HG03045 (cell line): ENCODE measurements around the gene SELENOP.

Source experiments
- ATAC-seq: cut with Tn5 transposase; IDR thresholded peaks from one replicate; pipeline ENCODE4 v1.9.1; 2021; ENCODE audit warnings: mild to moderate bottlenecking, moderate library complexity; ENCODE audit not compliant: unreplicated experiment

The SELENOP gene

GRCh38 chr5:42799241-42799608 lies 12.5 kb downstream of the SELENOP start:
- ATAC-seq, result no peak

DNA sequence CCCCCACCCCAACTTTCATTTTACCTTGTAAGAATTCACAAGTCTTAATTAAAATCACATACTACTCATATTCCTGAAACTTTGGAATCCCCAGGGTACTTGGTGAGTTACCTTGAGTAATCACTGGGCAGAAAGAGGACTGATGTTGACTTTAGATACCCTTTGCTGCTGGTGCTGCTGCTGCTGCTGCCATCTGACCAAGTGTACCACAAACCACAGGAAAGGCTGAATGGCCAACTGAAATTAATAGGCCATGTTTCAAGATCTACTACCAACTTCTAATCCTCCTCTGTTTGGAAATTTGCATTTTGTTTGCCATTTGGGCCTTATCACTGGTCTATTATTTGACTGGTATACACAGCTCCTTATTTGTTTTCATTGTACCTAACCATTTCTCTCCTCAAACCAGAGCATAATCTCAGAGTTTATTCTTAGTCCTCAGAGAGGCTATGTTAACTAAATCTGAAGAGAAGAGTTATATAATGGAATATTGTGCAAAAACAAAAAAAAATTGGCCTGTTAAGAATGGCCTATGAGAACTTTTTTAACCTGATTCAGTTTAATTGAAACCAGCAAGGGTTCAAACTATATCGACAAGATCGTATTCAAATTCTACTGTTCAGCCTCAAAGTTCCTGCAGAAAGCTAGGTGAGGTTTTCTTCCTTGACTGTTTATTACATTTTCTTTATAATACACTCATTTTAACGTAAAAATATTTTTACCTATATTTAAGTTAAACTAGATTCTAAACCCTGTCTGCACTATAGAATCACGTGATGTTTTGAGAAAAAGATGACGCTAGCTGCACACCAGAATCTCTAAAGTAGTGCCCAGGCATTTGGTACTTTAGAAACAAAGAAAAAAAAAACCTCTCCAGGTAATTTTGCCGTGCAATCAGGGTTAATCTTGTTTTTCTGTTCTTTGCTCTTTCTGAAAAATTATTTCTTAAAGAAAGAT lies 13.1 kb downstream of the SELENOP start:
- no peak for ATAC-seq

- ATAC-seq, result no peak
These were observed 20.5 kb downstream of the SELENOP start for GRCh38 chr5:42791151-42791550.

DNA sequence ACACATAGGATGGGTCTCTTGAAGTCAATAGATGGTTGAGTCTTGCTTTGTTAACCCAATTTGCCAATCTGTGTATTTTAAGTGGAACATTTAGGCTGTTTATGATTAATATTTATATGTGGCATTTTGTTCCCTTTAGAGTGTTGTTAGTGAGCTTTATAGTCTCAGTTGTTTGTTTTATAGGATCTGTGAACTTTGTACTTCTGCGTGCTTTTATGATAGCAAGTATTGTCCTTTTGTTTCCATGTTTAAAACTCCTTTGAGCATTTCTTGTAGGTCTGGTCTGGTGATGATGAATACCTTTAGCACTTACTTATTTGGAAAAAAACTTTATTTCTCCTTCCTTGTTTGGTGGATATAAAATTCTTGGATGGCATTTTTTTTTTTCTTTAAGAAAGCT lies 23.8 kb downstream of the SELENOP start:
- no peak for ATAC-seq

DNA sequence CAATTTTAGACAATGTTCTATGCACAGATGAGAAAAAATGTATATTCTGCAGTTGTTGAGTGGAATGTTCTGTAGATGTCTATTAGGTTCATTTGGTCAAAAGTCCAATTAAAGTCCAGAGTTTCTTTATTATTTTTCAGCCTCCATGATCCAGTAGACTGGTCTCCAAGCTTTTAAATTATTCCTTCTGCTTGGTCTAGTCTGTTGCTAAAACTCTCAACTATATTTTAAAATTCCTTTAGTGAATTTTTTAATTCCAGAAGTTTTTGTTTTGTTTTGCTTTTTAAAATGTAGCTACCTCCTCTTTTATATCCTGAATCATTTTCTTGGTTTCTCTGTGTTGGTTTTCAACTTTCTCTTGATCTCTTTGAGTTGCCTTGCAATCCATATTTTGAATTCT lies 24.6 kb downstream of the SELENOP start:
- ATAC-seq, result no peak

DNA sequence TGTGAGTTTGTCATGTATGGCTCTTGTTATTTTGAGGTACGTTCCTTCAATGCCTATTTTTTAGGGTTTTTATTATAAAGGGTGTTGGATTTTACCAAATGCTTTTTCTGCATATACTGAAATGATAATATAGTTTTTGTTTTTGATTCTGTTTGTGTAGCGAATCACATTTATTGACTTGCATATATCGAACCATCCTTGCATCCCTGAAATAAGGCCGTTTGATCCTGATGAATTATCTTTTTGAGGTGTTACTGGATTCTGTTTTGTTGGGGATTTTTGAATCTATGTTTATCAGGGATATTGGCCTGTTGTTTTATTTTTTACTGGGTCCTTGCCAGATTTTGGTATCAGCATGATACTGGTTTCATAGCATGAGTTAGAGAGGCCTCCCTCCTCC lies 25.9 kb downstream of the SELENOP start:
- no peak for ATAC-seq

- no peak for ATAC-seq
These were observed 27.6 kb downstream of the SELENOP start for GRCh38 chr5:42784132-42784531.

DNA sequence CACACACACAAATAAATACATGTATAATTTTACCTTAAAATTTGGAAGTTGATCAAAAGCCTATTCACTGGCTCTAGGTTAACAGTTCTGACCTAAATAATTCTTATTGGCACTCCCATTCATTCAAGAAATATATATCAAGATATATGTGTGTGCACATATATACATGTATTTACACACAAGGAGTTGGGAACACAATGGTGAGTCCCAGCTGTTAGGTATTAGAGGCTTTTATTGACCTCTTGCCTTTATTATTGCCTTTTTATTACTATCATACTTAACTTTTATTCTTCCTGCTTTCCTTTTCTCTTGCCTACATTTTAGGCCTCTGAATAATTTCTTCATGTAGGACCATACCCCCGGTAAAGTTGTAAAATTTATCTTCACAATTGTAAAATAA lies 30.1 kb downstream of the SELENOP start:
- ATAC-seq, result no peak

DNA sequence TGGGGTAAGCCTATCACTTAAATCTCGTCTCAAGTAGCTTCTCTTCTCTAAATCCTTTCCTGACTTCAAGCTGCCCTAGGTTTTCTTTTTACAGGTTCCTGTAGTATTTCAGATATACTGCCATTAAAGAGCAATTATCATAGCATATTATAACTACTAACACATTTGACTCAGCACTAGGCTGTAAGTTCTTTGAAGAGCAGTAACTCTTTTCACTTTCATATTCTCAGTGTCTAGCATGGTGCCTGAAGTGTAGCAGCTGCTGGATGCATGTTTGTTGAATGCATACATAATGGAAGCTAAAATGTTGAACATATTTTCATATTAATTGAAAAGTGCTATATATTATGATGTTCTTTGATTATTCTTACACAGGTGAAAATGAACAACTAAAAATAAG lies 32.6 kb downstream of the SELENOP start:
- ATAC-seq, result no peak

DNA sequence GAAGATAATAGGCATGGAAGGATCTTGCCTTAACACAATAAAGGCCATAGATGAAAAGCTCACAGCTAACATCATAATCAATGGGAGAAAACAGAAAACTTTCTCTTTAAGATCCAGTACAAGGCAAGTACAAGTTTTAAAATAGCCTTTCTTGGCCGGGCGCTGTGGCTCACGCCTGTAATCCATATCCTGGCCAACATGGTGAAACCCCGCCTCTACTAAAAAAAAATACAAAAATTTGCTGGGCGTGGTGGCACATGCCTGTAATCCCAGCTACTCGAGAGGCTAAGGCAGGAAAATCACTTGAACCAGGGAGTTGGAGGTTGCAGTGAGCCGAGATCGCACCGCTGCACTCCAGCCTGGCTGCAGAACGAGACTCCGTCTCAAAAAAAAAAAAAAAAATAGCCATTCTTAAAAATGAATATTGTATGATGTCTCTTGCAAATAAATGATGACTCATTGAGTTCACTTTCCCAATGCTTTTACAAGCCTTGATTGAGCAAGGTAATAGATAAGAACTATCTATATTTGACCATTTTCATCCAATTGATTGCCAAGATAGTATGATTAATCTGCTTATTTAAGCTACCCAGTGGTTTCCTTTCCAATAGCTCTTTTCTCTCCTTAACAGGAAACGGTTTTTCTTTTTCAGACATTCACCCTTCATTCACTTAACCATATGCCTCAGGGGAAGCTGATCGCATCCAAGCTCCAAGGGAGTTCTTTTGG lies 39.3 kb downstream of the SELENOP start:
- ATAC-seq, result no peak

- no peak for ATAC-seq
These were observed 41.7 kb downstream of the SELENOP start for GRCh38 chr5:42770003-42770402.

DNA sequence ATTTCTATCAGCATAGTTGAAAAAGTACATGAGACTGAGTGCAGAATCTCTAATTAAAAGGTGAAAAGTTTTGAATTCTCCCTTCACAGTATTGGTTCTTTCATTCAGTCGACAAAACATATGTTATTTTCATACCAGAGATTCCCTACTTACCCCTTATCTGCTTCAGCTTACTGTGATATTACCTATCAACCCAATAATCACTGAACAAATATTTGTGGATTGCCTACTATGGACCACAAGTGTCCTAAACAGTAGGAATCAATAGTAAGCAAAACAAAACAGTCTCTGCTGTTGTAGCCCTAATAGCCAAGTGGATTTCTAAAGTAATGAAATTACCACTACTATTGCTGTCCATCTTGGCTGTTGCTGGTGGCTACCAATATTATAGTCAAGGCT lies 43.6 kb downstream of the SELENOP start:
- ATAC-seq, result no peak

DNA sequence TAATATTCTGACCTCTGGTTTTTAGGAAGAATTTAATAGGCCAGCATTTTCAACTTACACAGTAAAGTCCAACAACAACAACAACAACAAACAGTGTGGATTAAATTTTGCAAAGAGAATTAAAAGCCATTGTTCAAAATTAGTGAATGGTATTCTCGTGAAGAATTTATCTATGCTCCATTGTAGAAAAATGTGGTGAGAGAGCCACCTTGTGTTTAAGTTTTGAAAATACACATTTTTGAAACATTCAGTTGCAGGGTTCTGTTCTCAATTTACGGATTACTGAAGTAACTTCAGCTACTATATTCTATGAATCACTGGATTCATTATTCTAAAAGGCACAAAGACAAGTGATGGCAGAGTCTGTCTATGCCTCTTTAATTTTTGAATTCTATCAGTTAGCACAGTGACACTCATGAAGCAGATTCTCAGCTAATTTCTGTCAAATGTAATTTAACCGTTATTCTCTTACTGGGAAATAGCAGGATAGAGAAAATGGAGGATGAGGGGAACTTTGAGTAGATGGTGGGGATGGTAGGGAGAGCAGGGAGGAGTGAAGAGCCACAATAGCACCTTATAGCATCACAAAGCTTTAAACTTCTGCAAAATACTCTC lies 44.1 kb downstream of the SELENOP start:
- no peak for ATAC-seq

DNA sequence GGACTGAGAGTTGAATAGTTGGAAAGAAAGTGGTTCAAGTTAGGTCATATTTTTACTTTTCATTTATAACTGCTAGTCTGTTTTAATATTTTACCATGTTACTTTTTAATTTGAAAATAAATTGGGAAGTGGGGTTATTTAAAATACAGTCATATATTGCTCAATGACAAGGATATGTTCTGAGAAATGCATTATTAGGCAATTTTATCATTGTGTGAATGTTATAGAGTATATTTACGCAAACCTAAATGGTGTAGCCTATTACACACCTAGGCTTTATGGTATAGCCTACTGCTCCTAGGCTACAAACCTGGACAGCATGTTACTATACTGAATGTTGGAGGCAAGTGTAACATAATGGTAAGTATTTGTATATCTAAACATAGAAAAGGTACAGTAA lies 49.9 kb downstream of the SELENOP start:
- ATAC-seq, result no peak

GRCh38 chr5:42760426-42760825 lies 51.3 kb downstream of the SELENOP start:
- ATAC-seq, result no peak

GRCh38 chr5:42759456-42759855 lies 52.2 kb downstream of the SELENOP start:
- no peak for ATAC-seq

DNA sequence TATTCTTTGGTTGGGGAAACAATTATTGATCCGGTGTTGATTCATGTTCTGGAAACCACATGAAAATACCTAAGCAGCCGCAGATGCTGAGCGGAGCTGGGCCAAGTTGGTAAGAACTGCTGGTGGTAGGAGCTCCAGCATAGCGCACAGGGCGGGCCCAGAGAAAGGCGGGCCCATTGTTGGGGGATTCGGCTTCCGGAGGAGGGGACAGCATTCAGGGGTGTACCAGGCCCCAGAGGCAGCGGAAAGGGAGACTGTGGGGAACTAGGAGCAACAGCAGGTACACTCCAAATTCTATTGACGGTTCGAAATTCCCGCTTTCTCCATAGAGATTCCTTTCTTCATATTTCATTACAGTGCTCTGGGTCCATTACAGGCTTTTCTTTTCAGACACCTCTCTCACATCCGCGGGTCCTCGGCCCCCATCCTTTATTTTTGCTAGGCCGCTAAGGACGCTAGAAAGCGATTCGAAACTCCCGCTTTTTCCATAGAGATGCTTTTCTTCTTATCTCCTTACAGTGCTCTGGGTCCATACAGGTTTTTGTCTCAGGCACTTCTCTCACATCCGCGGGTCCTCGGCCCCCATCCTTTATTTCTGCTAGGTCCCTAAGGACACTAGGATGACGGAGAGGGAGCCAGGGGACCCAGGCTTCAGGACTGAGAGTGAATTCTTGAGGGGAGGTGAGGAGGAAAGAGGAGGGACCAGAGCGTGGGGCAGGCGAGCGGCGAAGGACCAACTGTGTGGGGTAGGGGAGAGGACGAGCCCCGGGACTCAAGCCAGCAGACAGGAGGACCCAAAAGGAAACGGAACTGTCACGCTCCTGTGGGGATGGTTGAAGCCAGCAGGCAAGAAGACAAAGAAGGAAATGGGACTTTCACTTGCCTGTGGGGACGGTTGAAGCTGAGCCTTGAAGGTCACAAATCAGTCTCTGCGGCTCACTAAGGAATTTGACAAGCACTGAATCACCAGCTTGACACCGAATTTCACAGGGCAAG lies 54.8 kb downstream of the SELENOP start, which contains the start of gene CCDC152:
Gene CCDC152 (plus strand): TSS at position 213 of the 996 bp plus-strand sequence. CDS start 2,304 bp downstream, outside the sequence.
- peak; percentile 91 for ATAC-seq

GRCh38 chr5:42753099-42753498 lies 58.6 kb downstream of the SELENOP start:
- no peak for ATAC-seq

DNA sequence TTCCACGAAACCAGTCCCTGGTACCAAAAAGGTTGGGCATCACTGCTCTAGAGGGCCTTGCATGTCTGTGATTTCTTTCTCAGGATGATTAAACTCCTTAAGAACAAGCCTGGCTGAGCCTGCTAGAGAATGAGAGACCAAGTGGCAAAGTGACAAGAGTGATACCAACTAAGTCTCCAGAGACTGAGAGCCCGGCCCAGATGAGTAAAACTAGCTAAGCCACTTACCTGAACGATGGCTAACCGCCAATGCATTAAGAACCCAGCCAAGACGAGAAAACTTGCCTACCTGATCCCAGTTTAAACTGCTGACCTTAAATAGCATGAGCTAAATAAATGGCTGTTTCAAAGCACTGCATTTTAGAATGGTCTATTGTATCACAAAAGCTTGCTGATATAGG lies 60.6 kb downstream of the SELENOP start:
- no peak for ATAC-seq

DNA sequence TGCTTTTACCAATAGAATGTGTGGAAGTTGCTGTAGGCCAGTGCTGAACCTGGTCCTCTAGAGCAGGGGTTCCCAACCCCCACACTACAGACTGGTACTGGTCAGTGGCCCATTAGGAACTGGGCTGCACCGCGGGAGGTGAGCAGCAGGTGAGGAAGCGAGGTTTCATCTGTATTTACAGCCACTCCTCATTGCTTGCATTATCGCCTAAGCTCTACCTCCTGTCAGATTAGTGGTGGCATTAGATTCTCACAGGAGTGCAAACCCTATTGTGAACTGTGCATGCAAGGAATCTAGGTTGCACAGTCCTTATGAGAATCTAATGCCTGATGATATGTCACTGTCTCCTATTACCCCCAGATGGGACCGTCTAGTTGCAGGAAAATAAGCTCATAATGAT lies 61.2 kb downstream of the SELENOP start:
- ATAC-seq, result no peak
